Measurements from ENCODE around the gene ACYP1.

Gene ACYP1

DNA sequence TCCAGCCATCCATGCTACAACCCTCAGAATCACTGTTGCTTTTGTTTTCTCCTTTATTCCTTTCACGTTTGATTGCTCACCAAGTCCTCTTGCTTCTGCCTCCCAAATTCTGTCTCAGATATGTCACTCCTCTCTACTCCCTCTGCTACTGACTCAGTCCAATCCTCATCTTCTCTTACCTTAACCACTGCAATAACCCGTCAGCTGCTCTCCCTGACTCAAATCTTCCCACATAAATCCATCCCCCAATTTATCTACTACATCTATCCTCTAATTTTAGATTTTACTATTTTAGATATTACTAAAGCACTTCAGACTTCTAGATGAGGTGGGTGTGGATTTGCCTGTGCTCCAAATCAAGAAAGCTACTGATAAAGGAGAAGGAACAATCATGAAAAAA is 37.9 kb downstream of the ACYP1 start:
- H3K36me3 ChIP-seq (ENCODE audit: control insufficient read depth, insufficient read depth, low read length), result no peaks in the 10 kb centered on the region

DNA sequence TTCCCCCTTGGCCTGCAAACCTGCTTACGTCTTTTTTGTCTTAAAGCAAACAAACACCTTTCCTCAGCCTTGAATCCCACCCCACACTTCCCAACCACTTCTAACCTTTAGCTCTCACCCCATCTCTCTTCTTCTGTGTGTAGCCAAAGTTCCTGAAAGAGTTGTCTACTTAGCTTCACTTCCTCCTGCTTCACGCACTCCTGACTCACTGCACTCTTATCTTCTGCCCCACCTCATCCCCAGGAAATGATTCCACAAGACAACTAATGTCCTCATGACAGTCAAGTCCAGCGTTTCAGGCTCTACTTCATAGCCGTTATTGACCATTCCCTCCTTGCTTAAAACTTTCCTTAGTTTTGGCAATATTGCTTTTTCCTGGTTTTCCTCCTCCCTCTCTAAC is 38.7 kb downstream of the ACYP1 start:
- Histone ChIP-seq H3K4me1 (ENCODE audit: control insufficient read depth, insufficient read depth, low read length) (peaks cover 9% of the 10 kb centered on the region), H3K9ac (ENCODE audit: low read length) (no peak overlapping the region), H3K27me3 (ENCODE audit: control insufficient read depth, insufficient read depth, low read length) (no peaks in the 10 kb centered on the region), H3K36me3 (ENCODE audit: control insufficient read depth, insufficient read depth, low read length) (no peaks in the 10 kb centered on the region), H3K4me3 (ENCODE audit: low read length) (no peak overlapping the region), H3K9me3 (ENCODE audit: control insufficient read depth, low read length) (no peaks in the 10 kb centered on the region)

More for the DNA sequence above, 37.9 kb downstream of the ACYP1 start:
- H3K9me3 ChIP-seq (ENCODE audit: control insufficient read depth, low read length), result no peaks in the 10 kb centered on the region
- H3K4me1 ChIP-seq (ENCODE audit: control insufficient read depth, insufficient read depth, low read length), result peaks cover 9% of the 10 kb centered on the region
- H3K27me3 ChIP-seq (ENCODE audit: control insufficient read depth, insufficient read depth, low read length), result no peaks in the 10 kb centered on the region
- H3K9ac ChIP-seq (ENCODE audit: low read length), result no peak overlapping the region
- no peak overlapping the region for H3K4me3 ChIP-seq (ENCODE audit: low read length)

DNA sequence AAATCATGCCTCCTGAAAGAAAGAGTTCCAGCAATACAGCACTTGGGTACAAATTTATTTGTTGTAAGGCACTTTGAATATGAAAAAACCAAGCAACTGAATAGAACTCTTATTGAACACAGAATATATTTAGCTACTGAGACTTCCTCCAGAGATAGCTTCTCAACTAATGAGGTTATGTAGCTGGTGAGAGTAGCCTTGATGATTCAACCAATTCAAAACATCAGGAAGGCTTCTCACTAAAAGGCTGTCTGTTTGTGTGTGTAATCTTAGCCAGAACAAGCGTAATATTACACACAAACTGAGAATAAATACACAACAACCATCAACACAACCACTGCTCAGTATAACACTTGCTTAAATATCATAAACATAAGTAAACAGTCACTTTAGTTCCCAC is 40.7 kb downstream of the ACYP1 start:
- Histone ChIP-seq H3K27me3 (ENCODE audit: control insufficient read depth, insufficient read depth, low read length) (no peaks in the 10 kb centered on the region), H3K9ac (ENCODE audit: low read length) (no peak overlapping the region), H3K4me1 (ENCODE audit: control insufficient read depth, insufficient read depth, low read length) (peaks cover 9% of the 10 kb centered on the region), H3K36me3 (ENCODE audit: control insufficient read depth, insufficient read depth, low read length) (no peaks in the 10 kb centered on the region), H3K9me3 (ENCODE audit: control insufficient read depth, low read length) (no peaks in the 10 kb centered on the region), H3K4me3 (ENCODE audit: low read length) (no peak overlapping the region)

DNA sequence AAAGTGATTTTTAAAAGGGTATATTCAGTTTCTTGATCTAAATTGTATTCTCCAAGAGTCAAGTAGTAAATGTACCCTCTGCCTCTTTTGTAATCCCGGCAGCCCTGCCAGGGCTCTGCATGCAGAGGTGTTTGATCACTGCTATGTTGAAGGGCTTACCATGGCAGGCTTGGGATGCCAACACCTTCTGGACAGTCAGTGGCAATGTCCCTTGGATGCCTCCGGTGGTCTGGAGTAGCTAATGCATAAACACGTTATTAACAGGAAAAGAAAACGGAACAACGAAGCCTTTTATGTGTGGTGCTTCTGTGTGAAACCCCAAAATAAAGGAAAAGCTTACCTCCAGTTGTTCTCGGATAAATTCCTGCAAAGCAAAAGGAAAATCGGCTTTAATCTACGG is 41.2 kb downstream of the ACYP1 start:
- no peak overlapping the region for H3K9ac ChIP-seq (ENCODE audit: low read length)
- no peak overlapping the region for H3K4me3 ChIP-seq (ENCODE audit: low read length)
- H3K4me1 ChIP-seq (ENCODE audit: control insufficient read depth, insufficient read depth, low read length), result peaks cover 9% of the 10 kb centered on the region
- no peaks in the 10 kb centered on the region for H3K27me3 ChIP-seq (ENCODE audit: control insufficient read depth, insufficient read depth, low read length)
- no peaks in the 10 kb centered on the region for H3K9me3 ChIP-seq (ENCODE audit: control insufficient read depth, low read length)
- no peaks in the 10 kb centered on the region for H3K36me3 ChIP-seq (ENCODE audit: control insufficient read depth, insufficient read depth, low read length)

DNA sequence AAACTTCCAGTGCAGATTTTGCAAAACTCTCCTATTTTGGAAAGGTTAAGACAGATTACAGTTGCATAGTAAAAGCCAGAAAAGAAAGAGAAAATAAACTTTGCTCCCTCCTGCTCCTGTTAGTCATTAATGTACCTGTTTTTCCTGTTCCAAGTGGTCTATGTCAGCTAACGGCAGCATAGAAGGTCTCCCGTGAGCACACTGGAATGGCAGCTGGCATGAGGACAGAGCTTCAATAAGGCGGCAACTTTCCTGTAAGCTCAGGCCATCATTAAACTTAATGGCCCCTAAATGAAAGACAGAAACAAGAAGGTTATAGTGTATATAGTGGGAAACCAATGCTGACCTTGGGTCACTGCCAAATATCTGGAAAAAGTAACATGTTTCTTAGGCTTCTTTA is 45.1 kb downstream of the ACYP1 start:
- Histone ChIP-seq H3K4me3 (ENCODE audit: low read length) (no peak overlapping the region), H3K9me3 (ENCODE audit: control insufficient read depth, low read length) (no peaks in the 10 kb centered on the region), H3K4me1 (ENCODE audit: control insufficient read depth, insufficient read depth, low read length) (no peaks in the 10 kb centered on the region), H3K27me3 (ENCODE audit: control insufficient read depth, insufficient read depth, low read length) (no peaks in the 10 kb centered on the region), H3K36me3 (ENCODE audit: control insufficient read depth, insufficient read depth, low read length) (no peaks in the 10 kb centered on the region), H3K9ac (ENCODE audit: low read length) (no peak overlapping the region)

DNA sequence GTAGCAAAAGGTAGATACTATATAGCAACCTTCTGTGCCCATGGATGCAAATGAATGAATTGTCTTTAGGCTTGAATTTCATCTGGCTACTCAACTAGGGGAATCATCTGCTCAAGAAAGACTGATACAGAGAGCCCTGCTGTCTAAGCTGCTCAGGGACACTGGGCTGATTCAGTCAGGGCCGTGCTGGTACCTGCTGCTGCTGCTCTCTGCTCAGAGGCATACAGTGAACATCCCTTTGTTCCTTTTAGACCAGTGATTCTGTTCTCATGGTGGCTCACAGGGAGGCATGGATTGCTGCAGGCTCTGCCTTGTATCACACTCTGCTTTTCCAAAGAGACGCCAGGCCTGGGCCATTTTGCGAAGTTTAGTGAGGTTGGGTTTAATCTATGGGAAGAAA is 47.0 kb downstream of the ACYP1 start:
- Histone ChIP-seq H3K9ac (ENCODE audit: low read length) (no peak overlapping the region), H3K4me3 (ENCODE audit: low read length) (no peak overlapping the region), H3K36me3 (ENCODE audit: control insufficient read depth, insufficient read depth, low read length) (no peaks in the 10 kb centered on the region), H3K27me3 (ENCODE audit: control insufficient read depth, insufficient read depth, low read length) (no peaks in the 10 kb centered on the region), H3K9me3 (ENCODE audit: control insufficient read depth, low read length) (no peaks in the 10 kb centered on the region), H3K4me1 (ENCODE audit: control insufficient read depth, insufficient read depth, low read length) (no peaks in the 10 kb centered on the region)

DNA sequence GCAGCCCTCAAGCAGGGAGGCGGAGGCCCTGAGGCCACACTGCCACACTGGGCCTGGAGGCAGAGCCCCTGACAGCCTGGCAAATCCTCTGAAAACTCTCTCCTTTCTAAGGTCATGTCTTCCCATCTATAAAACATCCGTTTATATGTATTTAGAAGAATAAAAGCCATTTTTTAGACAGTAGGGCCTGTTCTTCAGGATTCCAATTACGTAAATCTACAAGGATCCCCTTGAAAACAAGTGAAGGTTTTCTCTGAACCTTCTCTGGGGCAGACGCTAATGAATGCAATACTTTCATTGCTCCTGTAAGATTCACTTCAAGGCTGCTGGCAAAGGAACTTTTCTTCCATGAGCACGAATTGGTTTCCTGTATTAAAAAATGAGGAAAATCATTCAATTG is 48.3 kb downstream of the ACYP1 start:
- H3K4me1 ChIP-seq (ENCODE audit: control insufficient read depth, insufficient read depth, low read length), result no peaks in the 10 kb centered on the region
- no peaks in the 10 kb centered on the region for H3K36me3 ChIP-seq (ENCODE audit: control insufficient read depth, insufficient read depth, low read length)
- no peaks in the 10 kb centered on the region for H3K9me3 ChIP-seq (ENCODE audit: control insufficient read depth, low read length)
- no peak overlapping the region for H3K4me3 ChIP-seq (ENCODE audit: low read length)
- H3K9ac ChIP-seq (ENCODE audit: low read length), result no peak overlapping the region
- no peaks in the 10 kb centered on the region for H3K27me3 ChIP-seq (ENCODE audit: control insufficient read depth, insufficient read depth, low read length)

DNA sequence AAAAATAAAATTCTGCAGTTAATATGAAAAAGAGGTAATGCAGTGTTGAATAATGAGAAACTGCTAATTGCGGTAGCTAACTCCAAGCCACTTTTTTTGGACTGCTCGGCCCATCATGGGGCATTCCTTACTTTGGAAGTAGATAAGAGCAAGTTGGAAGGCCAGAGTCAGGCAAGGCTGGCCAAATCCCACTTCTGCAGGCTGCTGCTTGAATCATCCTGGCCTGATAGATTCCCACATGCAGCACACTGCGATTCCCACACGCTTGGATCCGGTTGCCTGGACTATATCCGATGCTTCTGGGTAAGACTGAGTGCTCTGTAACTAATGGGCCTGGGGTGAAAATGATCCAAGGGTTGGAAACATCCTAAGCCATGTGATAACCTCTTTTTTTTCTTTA is 50.5 kb downstream of the ACYP1 start:
- Histone ChIP-seq H3K9me3 (ENCODE audit: control insufficient read depth, low read length) (no peaks in the 10 kb centered on the region), H3K36me3 (ENCODE audit: control insufficient read depth, insufficient read depth, low read length) (no peaks in the 10 kb centered on the region), H3K4me3 (ENCODE audit: low read length) (no peak overlapping the region), H3K27me3 (ENCODE audit: control insufficient read depth, insufficient read depth, low read length) (no peaks in the 10 kb centered on the region), H3K4me1 (ENCODE audit: control insufficient read depth, insufficient read depth, low read length) (no peaks in the 10 kb centered on the region), H3K9ac (ENCODE audit: low read length) (no peak overlapping the region)

DNA sequence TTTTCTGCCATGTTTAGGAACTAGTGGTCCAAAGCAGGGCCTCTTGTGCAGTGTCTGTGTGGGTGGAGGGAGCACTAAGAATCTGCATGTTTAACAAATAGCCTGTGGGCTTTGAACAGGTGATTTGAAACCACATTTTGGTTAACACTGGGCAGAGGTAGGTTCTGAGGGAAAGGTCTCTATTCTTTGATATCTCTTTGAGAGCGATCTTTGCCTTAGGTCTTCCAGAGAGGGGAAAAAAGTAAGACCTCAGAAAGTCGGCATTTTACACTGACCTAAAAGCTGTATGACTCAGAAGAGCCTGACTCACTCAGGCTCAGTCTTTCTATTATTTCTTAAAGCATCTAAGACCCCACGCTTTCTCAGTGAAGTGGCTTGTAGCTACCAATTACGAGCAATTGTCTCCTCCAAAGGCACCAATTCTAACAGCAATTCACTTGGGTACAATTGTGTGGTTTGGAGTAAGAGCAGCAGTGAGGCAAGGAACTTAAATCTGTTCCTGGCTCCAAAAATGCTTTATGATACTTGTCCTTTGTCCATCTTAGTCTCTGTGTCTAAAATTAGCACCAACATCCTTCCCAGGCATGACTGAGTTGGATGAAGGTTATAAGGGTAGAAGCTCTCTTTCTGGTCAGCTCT is 52.3 kb downstream of the ACYP1 start:
- Histone ChIP-seq H3K4me1 (ENCODE audit: control insufficient read depth, insufficient read depth, low read length) (no peaks in the 10 kb centered on the region), H3K9me3 (ENCODE audit: control insufficient read depth, low read length) (no peaks in the 10 kb centered on the region), H3K36me3 (ENCODE audit: control insufficient read depth, insufficient read depth, low read length) (peaks cover 8% of the 10 kb centered on the region), H3K4me3 (ENCODE audit: low read length) (no peak overlapping the region), H3K9ac (ENCODE audit: low read length) (no peak overlapping the region), H3K27me3 (ENCODE audit: control insufficient read depth, insufficient read depth, low read length) (no peaks in the 10 kb centered on the region)

DNA sequence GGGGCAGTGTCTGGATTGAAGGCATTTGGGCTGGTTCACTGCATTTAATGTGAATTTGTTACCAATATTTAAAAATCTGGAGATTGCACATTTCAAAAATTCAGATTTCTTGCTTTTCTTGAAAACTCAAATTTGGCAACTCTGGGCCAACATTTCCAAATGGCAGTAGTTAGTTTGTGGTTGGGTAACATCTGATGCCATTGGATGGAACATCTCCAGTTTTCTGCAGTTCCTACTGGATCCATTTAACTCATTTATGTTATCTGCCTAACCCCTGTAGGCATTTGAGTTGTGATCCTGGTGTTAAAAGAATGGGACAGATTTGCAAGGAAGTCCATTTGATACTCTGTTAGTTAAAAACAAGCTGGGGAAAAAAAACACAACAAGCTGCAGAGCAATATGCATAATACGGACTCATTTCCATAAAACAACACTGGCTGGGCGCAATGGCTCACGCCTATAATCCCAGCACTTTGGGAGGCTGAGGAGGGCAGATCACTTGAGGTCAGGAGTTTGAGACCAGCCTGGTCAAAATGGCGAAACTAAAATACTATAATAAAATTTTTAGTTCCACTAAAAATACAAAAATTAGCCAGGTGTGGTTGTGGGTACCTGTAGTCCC is 53.2 kb downstream of the ACYP1 start:
- Histone ChIP-seq H3K4me3 (ENCODE audit: low read length) (no peak overlapping the region), H3K4me1 (ENCODE audit: control insufficient read depth, insufficient read depth, low read length) (no peaks in the 10 kb centered on the region)

DNA sequence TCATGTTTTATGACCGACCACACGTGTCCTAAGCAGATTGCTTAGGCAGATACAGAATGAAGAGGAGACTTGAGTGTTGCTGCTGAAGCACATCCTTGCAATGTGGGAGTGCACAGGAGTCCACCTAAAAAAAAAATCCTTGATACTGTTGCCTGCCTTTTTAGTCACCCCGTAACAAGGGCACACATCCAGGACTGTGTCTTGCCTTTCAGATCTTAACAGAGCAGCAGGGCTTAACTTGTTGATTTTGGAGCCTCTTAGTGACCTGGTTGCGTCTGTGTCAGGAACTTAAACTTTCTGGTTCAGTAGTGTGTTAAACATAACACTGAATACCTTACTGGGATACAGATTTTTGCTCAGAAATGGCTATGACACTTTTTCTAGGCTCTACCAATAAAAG is 54.6 kb downstream of the ACYP1 start:
- Histone ChIP-seq H3K36me3 (ENCODE audit: control insufficient read depth, insufficient read depth, low read length) (peaks cover 8% of the 10 kb centered on the region), H3K27me3 (ENCODE audit: control insufficient read depth, insufficient read depth, low read length) (no peaks in the 10 kb centered on the region), H3K4me3 (ENCODE audit: low read length) (no peak overlapping the region), H3K4me1 (ENCODE audit: control insufficient read depth, insufficient read depth, low read length) (peaks cover 2% of the 10 kb centered on the region), H3K9me3 (ENCODE audit: control insufficient read depth, low read length) (no peaks in the 10 kb centered on the region), H3K9ac (ENCODE audit: low read length) (no peak overlapping the region)

More for the DNA sequence above, 53.2 kb downstream of the ACYP1 start:
- Histone ChIP-seq H3K36me3 (ENCODE audit: control insufficient read depth, insufficient read depth, low read length) (peaks cover 8% of the 10 kb centered on the region), H3K9me3 (ENCODE audit: control insufficient read depth, low read length) (no peaks in the 10 kb centered on the region), H3K27me3 (ENCODE audit: control insufficient read depth, insufficient read depth, low read length) (no peaks in the 10 kb centered on the region), H3K9ac (ENCODE audit: low read length) (no peak overlapping the region)

DNA sequence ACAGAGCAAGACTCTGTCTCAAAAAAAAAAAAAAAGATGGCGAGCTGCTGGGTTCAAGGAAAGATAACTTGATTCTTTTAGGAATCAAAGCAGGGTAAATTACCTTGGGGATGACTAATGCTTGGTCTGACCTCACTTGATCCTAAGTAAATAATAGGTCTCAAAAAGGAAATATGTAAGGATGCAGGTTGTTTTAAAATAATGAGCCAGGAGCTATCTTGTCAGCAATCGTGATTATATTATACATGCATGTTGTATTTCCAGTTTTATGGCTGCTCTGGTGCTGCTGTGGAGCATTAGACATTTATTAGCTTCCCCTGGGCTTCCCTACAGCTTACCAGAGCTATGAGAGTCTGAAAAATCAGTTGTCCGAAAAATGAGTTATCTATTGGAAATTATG is 58.5 kb downstream of the ACYP1 start:
- H3K9ac ChIP-seq (ENCODE audit: low read length), result no peak overlapping the region
- no peaks in the 10 kb centered on the region for H3K9me3 ChIP-seq (ENCODE audit: control insufficient read depth, low read length)
- H3K4me3 ChIP-seq (ENCODE audit: low read length), result no peak overlapping the region
- H3K27me3 ChIP-seq (ENCODE audit: control insufficient read depth, insufficient read depth, low read length), result no peaks in the 10 kb centered on the region
- H3K36me3 ChIP-seq (ENCODE audit: control insufficient read depth, insufficient read depth, low read length), result peaks cover 8% of the 10 kb centered on the region
- peaks cover 18% of the 10 kb centered on the region for H3K4me1 ChIP-seq (ENCODE audit: control insufficient read depth, insufficient read depth, low read length)
